ENCODE measurements around the gene IGLL5. TPM values are rescaled to one million over a fixed set of nuclear protein-coding genes. Genes with fewer than 3 reads are reported as not detected.

IGLL5 gene
- total RNA-seq, 1 experiment from 2014 or later = not detected

DNA sequence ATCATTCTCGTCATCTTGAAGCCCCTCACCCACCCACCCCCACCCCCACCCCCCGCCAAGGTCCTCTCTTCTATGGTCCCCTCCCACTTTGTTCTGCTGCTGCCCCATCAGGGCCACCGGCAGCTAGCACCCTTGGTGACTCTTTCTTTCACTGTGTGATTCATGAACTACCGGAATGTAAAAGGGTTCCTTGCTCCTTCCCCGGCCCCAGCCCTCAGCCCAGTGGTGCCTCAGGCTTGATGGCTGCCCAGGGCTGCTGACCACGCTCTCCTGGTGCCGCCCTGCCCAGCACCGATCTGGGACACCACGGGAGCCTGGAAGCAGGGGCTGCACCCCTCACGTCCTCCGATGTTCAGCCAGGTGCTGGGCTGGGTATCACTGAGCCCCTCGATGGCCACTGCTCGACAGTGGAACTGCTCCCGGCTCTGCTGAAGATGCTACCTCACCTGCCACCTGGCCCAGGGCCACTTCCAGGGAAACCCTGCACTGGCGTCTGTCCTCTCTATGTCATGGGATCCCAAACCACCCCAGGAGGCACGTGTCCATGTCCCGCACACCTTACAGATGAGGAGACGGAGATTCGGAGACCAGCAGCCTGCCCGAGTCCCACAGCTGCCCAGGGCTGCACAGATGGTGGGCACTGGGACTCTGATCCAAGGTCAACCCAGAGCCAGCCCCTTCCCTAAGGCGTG lies 39.7 kb downstream of the IGLL5 start:
- DNase-seq (ENCODE audit: low spot score) = no peak

GRCh38 chr22:22927888-22928665 lies 40.5 kb downstream of the IGLL5 start:
- DNase-seq (ENCODE audit: low spot score) = no peak

DNA sequence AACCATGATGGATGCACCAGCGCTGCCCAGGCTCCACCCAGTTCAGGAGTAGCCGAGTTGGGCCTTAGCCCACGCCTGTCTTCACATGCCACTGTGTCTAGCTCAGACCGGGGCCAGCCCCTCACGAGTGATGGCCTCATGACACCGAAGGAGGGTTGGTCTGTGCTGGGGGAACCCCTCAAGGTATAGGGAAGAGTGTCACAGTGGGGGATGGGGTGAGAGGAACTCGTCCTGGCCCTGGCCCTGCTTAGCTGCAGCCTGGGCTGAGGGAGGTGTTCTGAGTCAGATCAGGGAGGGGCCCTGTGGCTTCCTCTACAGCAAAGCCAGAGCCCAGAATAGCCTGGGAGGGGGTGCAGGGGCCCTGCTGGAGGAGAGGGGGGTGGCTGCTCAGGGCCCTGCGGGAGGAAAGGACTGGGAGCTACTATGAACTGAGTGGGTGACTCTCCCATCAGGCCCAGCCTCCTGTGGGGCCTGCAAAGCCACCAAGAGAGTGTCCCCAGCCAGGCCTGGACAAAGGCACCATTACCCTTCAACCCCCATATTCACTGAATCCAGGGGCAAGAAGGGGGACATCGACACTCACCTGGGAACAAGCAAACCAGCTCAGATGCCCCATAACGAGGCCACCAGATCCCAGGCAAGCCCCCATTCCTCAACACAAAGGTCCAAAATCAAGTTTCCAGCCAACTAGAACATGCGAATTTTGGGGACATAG lies 41.2 kb downstream of the IGLL5 start:
- peak; percentile 30 for DNase-seq (ENCODE audit: low spot score)

DNA sequence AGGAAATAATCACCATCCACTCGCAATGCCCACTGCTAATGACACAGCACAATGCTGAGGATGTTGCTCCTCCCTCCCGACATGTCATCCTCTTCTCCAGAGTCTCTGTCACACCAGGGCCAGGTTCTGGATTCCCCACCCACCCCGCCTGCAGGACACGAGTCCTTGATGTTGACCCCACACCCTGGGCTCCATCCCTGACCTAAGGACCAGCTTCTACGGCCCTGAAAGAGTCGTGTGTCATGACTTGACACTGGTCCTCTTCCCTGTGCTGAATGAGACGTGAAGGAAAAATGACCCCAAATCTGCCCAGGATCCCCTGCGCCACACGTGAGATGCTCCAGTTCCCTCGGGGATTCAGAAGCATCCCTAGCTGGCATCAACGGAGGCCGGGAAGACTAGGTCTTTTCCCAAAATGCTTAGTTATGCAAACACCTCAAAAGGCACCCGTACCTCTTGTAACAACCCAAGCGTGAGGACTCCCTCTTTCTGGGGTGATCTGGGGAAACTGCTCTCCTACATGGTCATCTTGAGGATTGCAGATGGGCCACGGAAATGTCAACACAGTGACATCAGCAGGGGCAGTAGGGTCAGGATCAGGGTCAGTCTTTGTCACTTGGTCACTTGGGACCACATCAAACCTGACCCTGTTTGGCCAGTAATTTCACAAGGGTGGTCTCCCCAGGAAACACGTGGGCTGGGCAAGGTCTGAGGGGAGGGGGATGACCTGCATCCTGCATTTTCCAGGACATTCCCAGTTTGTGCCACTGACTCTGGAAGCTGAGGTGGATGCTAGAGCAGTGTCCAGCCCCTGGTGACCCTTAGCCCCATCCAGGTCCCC lies 42.0 kb downstream of the IGLL5 start:
- no peak for DNase-seq (ENCODE audit: low spot score)

GRCh38 chr22:22930222-22930497 lies 42.5 kb downstream of the IGLL5 start:
- no peak for DNase-seq (ENCODE audit: low spot score)

DNA sequence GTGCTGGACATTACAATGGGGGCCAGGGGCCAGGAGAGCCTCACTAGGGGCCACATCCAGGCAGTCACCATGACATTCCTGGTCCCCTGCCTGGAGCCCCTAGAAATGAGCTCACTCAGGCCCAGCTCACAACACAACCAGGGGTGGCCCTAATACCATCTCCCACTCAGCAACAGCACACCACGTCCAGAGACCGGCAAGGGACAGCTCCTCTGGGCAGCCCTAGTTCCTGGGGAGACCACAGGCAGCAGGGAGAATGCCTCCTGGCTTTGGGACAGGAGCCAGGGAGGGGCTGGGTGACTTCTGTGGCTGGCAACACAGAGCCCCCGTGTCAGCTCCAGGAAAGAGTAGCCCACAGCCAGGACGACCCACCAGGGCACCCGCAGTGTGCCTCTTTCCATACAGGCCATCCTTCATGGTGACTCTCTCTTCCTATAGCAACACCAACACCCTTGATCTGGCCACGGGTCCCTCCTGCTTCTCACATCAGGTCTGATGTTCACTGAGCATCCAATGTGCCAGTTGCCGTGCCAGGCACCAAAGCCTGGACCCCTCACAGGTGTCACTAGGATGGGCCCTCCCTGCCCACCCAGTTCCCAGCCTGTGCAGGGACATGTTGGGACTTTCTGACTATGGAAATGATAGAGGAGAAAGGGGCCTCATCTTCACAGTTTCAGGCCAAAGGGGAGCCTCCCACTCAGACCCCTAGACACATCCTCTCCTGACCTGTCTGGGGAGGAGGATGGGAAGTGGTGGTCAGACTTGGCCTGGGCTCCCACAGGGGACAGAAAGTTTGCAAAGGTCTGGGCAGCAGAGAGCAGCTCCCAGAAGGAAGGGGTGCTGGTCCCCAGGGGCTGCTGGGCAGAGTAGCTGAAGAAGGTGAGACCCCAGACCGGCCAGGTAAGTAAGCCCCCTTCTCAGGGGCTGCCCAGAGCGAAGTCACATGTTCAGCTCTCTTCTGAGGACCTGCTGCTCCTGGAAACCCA lies 43.2 kb downstream of the IGLL5 start:
- no peak for DNase-seq (ENCODE audit: low spot score)

GRCh38 chr22:22931557-22932270 lies 44.1 kb downstream of the IGLL5 start:
- DNase-seq (ENCODE audit: low spot score) = no peak

- no peak for DNase-seq (ENCODE audit: low spot score)
Measured at GRCh38 chr22:22932512-22932941, 44.9 kb downstream of the IGLL5 start.

GRCh38 chr22:22933100-22933806 lies 45.6 kb downstream of the IGLL5 start:
- no peak for DNase-seq (ENCODE audit: low spot score)

- no peak for DNase-seq (ENCODE audit: low spot score)
Measured at GRCh38 chr22:22933807-22934542, 46.4 kb downstream of the IGLL5 start.

DNA sequence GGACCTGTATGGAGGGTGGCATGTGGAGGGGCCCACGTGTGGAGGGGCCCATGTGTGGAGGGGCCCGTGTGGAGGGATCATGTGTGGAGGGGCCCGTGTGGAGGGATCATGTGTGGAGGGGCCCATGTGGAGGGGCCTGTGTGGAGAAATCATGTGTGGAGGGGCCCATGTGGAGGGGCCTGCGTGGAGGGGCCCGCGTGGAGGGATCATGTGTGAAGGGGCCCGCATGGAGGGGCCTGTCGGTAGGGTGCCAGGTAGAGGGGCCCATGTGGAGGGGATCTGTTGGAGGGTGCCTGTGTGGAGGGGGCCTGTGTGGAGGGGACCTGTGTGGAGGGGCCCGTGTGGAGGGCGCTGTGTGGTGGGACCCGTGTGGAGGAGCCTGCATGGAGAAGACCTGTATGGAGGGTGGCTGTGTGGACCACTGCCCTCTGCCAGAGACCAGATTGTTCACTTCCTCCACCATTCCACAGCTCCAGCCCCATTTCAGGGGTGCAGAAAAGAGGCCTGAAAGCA lies 47.0 kb downstream of the IGLL5 start:
- no peak for DNase-seq (ENCODE audit: low spot score)

DNA sequence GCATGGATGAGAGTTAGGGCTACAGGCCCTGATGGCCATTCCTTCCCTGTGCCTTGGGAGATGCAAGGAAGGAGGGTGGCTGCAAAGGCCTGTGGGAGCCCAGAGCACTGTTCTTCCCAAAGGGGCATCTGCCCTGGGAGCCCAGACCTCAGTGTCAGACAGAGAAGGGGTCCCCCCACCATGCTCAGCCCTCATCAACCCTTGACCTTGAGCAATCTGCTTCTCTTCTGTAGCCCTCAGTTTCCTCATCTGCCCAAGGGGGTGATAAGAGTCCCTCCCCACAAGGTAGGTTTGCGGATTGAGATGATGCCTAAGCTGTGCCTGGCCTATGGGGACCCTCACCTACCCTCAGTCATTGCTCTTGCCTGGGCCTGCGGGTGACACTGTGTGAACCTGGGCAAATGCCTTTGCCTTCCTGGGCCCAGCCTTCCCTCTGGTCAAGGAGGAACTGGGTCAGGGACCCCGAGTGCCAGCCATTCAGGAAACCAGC lies 47.5 kb downstream of the IGLL5 start:
- no peak for DNase-seq (ENCODE audit: low spot score)

DNA sequence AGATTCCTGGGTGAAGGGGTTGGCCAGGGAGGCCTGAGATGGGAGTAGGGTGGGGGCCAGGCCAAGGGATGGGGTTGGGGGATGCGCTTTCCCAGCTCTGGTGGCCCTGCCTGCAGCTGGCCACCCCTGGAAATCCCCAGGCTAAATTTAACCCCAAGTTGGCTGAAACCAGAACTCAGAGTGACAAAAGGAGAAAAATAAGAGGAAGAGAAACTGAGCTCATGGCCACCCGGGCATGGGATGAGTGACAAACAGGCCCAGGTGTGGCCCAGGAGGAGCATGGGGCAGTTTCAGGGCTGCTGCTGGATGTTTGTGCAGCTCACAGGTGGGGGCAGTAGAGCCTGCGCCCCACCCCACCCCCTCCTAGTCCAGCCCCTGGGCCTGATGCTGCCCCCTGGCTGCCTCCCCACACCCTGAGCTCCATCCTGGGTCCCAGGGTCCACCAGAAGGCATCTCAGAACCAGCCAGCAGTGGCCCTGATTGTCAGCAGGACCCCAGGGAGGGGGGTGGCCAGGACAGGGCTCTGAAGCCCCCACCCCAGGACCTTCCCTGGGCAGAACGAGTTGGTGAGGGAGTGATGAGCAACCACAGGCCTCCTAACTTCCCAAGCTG lies 48.0 kb downstream of the IGLL5 start:
- DNase-seq (ENCODE audit: low spot score) = no peak

- DNase-seq (ENCODE audit: low spot score) = no peak
Measured at GRCh38 chr22:22936180-22936914, 48.7 kb downstream of the IGLL5 start.

DNA sequence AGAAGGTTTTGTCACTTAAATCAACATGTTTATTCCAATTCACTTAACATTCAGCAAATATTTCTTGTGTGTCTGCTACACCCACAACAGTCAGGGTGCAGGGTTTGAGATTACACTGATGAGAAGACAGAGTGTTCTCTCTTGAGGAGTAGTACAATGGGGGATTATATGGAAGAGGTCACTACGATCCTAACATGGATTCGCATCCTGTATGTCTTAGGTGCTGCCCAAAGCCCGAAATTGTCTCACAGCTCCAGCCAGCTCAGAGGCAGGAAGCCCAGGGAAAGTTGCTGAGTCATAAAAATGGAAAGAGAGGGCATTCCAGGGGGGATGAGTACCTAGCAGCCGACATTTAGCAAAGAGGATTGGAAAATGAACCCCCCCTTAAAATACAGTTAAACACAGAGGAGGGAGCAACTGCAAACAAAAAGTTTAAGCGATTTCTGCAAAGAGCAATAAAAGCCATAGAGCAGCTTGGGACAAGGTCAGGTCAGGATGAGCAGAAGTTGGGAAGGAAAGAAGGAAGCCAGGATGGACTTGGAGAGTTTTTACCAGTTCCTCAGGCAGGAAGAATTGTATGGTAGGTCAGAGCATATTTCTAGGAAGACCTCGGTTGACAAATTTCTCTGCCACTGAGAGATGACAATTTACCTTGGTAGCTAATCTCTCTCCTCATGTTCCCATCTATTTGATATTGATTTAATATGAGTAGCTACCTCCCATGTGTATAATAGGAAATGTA lies 49.5 kb downstream of the IGLL5 start:
- DNase-seq (ENCODE audit: low spot score) = no peak

DNA sequence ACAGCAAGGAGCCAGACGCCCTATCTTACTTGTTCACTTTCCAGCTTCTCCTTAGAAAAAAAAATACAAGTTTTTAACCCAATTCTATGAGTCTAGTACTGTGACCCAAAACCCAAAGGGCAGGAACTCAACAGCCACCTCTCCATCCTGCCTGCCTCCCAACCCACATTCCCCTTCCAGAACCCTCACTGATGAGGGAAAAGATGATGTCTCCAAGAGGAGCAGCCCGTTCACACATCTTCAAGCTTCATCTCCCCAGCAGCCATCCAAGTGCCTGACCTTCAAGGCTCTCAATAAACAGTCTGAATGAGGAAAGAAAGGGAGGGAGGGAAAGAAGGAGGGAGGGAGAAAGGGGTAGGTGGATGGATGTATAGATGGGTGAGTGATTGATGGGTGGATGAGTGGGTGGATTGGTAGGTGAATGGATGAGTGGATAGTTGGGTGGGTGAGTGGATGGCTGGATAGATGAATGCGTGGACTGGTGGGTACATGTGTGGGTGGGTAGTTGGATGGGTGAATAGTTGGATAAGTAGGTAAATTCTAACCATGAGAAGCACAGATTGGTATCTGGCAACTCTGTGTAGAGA lies 50.4 kb downstream of the IGLL5 start:
- no peak for DNase-seq (ENCODE audit: low spot score)
